GM19452 (cell line): ENCODE measurements around the gene AMER3.
A peak's percentile ranks its signal among the peaks of the same experiment; 100 is the strongest.

Source experiments
- ATAC-seq: cut with Tn5 transposase; IDR thresholded peaks from one replicate; pipeline ENCODE4 v1.9.1; 2021; ENCODE audit not compliant: unreplicated experiment

AMER3 gene

DNA sequence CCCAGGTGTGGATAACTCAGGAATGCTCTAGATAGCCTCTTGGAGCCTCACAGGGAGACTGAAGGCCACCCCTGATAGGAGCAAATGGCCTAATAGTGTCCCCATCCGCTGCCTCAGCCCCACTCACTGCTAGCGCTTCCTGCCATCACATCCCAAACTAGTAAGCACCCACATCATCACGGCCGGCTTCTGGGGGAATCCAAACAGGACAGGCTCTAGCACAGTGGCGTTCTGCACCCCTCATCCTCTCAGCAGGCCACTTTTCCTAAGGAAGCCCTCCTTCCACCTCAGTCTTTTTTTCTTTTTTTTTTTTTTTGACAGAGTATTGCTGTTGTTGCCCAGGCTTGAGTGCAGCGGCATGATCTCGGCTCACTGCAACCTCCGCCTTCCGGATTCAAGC is 6.3 kb upstream of the AMER3 start:
- ATAC-seq: no peak

- ATAC-seq: no peak
Observed at GRCh38 chr2:130749641-130750040, 5.7 kb upstream of the AMER3 start.

DNA sequence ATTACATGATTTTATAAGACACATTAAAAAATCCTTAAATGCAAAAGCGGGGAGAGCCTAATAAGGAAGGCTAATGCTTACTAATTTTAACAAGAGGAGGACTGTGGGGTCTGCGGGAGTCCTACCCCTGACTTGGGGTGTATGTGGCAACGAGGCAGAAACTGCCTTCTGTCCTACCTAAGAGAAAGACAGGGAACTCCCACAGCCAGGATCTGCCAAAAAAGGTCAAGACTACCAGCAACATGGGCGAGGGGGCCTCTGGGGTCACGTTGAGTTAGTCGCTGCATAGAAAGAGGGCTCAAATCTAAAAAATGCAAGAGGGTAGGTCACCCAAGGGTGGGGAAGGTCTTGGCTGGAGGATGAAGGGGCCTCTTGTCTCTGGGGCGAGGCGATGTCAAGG is 529 bp upstream of the AMER3 start:
- ATAC-seq: no peak

DNA sequence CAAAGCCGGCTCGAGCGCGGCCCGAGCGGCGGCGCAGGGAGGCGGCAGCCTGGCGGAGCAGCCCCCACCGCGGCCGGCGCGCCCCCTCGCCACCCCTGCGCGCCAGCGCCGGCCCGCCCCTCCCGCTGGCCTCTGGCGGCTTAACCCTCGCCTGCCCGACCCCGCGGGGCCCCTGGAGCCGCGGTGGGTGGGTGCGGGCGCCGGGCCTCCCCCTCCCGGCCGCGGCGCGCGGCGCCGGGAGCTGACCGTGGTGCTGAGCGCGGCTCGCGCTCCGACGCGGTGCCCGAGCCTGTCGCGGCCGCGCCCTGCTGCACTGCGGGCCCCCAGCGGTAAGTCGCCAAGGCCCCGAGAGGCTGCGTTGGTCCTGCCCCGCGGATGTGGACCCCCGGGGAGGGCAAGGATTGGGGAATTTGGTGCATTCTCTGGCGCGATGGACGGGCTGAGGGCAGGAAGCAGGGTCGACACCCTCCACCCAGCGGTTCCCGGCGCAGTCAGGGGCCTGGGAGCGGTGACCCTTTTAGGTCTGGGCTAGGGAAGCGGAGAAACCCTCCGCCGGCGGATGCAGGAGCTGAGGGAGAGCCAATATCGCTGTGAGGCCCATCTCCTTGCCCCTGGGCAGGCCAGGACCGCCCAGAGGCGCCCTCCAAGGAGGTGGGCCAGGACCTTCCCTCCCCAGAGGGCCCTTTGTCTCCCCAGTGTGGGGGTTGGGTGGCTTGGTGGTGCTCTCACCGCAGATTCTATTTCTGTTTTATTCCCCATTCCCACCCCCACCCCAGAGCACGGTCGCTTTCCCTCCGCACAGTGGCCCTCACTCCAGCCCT is 923 bp downstream of the AMER3 start:
- ATAC-seq: peak; percentile 49

DNA sequence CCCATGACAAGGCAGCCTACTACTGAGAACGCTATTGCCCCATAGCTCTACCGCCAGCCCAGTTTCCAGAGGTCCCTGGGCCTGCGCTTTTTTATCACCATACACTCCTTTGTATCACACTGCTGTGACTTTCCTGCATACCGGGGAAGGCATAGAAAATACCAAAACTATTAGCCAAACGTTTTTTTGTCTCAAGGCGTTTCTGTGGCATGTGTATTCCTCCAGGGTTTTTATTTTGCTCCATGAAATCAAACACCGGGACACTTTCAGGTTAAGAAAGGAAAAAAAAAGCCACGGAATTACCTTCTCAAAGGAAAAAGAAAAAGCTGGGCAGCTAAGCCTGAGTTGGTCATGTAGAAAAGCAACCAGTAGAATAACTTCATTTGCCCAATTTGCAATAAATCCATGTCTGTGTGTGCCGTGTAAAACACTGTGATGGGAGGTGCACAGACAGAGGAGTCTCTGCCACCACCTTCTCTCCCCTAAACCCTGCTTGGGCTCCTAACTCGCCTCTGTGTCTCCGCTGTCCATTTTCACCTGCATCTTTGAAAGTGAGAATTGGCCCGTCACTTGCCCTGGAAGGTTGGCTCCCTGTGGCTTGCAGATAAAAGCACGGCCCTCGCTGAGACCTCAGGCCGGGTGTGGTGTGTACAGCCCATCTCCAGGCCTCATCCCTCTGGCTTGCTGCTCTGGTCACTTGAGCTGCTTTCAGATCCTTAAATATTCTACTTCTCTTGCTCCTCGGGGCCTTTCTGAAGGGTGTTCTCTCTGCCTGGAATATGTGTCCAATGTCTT is 1.7 kb downstream of the AMER3 start:
- ATAC-seq: no peak

- ATAC-seq: no peak
Observed at GRCh38 chr2:130759906-130760753, 4.8 kb downstream of the AMER3 start.

DNA sequence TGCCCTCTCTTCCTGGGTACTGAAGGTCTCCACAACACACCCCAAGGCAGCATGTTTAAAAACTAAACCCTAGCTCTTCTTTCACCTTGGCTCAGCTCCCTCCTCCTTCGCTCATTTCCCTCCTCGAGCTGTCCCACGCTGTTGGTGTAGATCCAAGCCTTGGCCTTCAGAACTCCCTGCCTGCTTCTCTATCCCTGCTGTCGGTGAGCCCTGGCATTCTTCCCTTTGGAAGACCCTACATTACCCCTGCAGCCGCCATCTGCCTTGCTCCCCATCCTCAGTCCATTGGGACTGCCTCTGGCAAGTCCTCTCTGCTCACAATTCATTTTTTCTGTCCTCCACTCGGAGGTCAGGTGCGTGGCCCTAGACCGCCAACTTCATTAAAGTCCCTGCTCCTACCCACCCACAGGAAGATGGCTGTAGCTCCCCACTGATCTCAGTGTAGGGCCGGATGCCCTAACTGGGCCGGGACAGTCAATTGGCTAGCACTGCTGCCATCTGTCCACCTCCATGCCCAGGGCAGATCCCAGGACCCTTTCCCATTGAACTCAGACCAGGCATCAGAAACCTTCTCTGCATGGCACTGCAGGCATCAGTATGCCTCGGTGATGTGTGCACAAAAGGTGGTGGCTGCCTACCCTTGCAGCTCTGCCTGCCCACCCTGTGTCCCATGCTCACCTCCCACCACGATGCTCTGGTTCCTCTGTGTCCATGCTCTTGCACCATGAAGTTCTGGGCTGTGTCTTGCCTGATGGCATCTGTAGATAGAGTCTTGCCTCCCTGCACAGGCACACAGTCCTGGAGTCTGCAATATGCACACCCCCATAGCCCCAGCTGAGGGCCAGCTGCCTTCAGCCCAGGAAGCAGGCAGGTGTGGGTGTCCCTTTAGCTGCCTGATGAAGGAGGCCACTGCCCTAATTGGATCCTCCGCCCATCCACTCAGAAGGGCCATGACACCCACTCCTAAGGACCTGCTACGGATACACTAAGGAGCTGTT is 5.7 kb downstream of the AMER3 start:
- no peak for ATAC-seq

- ATAC-seq: no peak
Observed at GRCh38 chr2:130762031-130762909, 6.9 kb downstream of the AMER3 start.

GRCh38 chr2:130762910-130763385 is 7.6 kb downstream of the AMER3 start:
- ATAC-seq: no peak

DNA sequence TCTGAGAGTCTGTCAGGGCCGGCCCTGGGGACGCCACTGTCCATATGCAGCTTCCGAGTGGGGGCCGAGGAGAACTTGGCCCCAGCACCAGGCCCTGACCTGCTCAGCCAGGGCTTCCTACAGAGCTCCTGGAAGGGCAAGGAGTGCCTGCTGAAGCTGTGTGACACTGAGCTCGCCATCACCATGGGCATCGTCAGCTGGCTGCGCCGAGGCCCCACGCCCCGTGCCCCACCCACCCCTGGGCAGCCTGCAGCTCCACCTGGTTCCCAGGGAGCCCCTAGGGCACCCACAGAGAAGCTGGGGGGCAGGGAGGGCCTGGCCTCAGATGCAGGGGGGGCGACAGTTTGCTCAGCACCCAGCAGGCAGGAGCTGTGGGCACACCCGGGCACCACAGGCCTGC is 8.1 kb downstream of the AMER3 start:
- no peak for ATAC-seq

DNA sequence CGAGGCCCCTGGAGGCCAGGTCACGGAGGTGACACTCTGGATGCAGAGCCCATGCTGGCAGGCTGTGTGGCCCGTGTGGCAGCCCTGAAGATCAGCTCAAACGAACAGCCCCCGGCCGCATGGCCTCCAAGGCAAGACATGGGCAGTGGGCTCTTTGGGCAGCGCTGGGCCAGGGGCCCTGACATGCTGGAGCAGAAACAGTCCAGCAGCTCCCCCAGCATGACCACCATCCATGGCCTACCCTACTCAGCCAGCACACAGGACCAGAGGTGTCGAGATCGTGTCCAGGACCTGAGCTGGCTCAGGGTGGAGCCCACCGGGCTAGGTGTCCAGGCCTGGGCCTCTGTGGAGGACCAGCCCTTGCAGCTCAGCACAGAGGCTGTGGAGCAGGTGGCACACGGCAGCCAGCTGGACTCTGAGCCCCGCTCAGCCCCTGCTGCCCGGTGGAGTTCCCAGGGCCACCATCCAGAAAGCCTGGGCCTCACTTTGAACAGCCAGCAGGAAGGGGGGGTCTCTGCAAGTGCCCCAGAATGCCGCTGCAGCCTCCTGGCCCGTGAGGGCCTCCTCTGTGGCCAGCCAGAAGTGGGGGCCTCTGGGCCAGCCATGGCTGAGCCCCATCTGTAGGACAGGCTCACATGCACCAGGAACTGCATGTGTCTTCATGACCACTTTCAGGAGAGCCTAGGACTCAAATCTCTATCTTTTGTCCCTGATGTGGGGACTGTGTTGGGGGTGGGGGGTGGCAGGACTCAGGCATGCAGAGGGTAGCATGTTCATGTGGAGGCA is 8.9 kb downstream of the AMER3 start:
- no peak for ATAC-seq

- no peak for ATAC-seq
Observed at GRCh38 chr2:130764821-130765115, 9.4 kb downstream of the AMER3 start.

GRCh38 chr2:130765464-130765863 is 10.1 kb downstream of the AMER3 start:
- no peak for ATAC-seq

DNA sequence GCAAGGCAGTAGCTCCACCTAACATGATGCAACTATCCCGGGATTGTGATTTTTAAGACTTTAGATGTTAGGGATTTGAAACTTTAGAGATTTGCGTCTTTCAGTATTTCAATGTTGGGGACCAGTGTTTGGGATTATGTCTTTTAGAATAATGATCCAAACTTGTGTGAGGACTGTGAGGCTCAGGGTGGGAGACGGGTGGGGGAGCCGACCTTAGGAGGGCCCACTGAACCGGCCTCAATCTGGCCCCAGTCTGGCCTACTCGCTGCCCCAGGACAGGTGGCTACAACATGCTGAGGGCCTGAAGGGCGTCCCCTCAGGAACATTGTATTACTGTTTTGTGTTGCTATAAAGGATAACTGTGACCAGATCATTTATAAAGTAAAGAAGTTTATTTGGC is 10.7 kb downstream of the AMER3 start:
- ATAC-seq: no peak

DNA sequence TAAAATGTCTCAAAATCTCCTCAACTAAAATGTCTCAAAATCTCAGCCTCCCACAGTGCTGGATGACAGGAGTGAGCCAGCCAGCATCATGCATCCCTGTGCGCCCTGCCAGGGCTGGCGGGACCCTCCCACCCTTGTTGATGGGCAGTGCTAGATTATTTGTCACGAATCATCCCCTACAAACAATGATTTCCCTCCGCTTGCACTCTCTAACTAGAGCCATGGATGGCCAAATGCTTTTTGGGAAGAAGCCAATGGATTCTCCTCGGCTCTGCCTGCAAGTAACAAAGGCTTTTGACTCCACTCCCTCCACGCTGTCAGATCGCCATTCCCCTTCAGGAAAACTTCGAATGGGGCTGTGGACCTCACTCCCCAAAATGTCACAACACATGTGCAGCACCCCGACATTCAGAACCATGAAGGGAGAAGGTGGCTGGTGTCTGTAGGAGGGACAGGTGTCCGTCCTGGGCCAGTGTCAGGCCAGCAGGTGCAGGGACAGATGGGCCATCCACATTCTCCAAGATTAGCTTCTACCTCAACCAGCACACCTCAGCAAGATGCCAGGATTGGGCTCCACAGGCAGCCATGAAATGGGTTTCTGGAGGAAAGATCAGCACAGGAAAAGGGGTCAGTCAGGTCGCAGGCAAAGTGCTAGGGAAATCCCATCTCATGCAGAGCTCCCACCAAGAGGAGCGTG is 11.5 kb downstream of the AMER3 start:
- no peak for ATAC-seq

GRCh38 chr2:130767408-130767775 is 12.1 kb downstream of the AMER3 start:
- no peak for ATAC-seq

GRCh38 chr2:130768191-130768855 is 13.0 kb downstream of the AMER3 start:
- ATAC-seq: no peak
